ENCODE results near the gene STAC. TPM values are rescaled to one million over a fixed set of nuclear protein-coding genes. Genes with fewer than 3 reads are reported as not detected.

The STAC gene
- total and polyA plus RNA-seq, 7 experiments from 2014 or later: 0.22 TPM; not detected in 6

- DNase-seq (no peak), ATAC-seq (no peak)
- Mint-ChIP-seq H3K9me3 (no peaks in the 10 kb centered on the region), H3K4me3 (no peak overlapping the region), H3K27me3 (no peaks in the 10 kb centered on the region), H3K4me1 (no peaks in the 10 kb centered on the region), H3K27ac (no peak overlapping the region), H3K36me3 (no peaks in the 10 kb centered on the region)
- H3K4me3 ChIP-seq (ENCODE audit: low read length): no peak overlapping the region
- H3K36me3 ChIP-seq (ENCODE audit: control insufficient read depth in 2 of 3, insufficient read depth in 3 of 3, low read length in 3 of 3): no peaks in the 10 kb centered on the region
- no peaks in the 10 kb centered on the region for H3K9me3 ChIP-seq (ENCODE audit: control insufficient read depth in 2 of 3, low read length in 3 of 3)
- POLR2A ChIA-PET: no interaction called here
- CTCF ChIA-PET: no interaction called here
- no peaks in the 10 kb centered on the region for H3K4me1 ChIP-seq (ENCODE audit: control insufficient read depth in 2 of 2, insufficient read depth in 2 of 2, low read length in 2 of 2)
- intact Hi-C loops (cut with micrococcal nuclease): no loop called here
- no peak overlapping the region for H3K27ac ChIP-seq (ENCODE audit: low read depth, low read length)
- H3K27me3 ChIP-seq (ENCODE audit: control insufficient read depth in 2 of 2, insufficient read depth in 2 of 2, low read length in 2 of 2): no peaks in the 10 kb centered on the region
Measured at GRCh38 chr3:36409862-36410261, 29.6 kb downstream of the STAC start.

GRCh38 chr3:36411587-36411986 is 31.3 kb downstream of the STAC start:
- Mint-ChIP-seq H3K36me3 (no peaks in the 10 kb centered on the region), H3K4me3 (no peak overlapping the region), H3K9me3 (peaks cover 0 to 5% (median 0%) of the 10 kb centered on the region in 11 donors), H3K4me1 (no peaks in the 10 kb centered on the region), H3K27ac (no peak overlapping the region), H3K27me3 (no peaks in the 10 kb centered on the region)
- intact Hi-C loops (cut with micrococcal nuclease): no loop called here
- Histone ChIP-seq H3K9me3 (ENCODE audit: control insufficient read depth in 2 of 3, low read length in 3 of 3) (no peaks in the 10 kb centered on the region), H3K4me1 (ENCODE audit: control insufficient read depth in 2 of 2, insufficient read depth in 2 of 2, low read length in 2 of 2) (no peaks in the 10 kb centered on the region), H3K27ac (ENCODE audit: low read depth, low read length) (no peak overlapping the region), H3K4me3 (ENCODE audit: low read length) (no peak overlapping the region), H3K36me3 (ENCODE audit: control insufficient read depth in 2 of 3, insufficient read depth in 3 of 3, low read length in 3 of 3) (no peaks in the 10 kb centered on the region), H3K27me3 (ENCODE audit: control insufficient read depth in 2 of 2, insufficient read depth in 2 of 2, low read length in 2 of 2) (no peaks in the 10 kb centered on the region)
- no peak for ATAC-seq
- no peak for DNase-seq
- CTCF ChIA-PET: no interaction called here
- POLR2A ChIA-PET: no interaction called here

- H3K9me3 Mint-ChIP-seq: peaks cover 0 to 6% (median 0%) of the 10 kb centered on the region in 11 donors
- H3K36me3 Mint-ChIP-seq: no peaks in the 10 kb centered on the region
Measured at GRCh38 chr3:36416599-36416998, 36.3 kb downstream of the STAC start.

GRCh38 chr3:36417237-36417636 is 36.9 kb downstream of the STAC start:
- no peaks in the 10 kb centered on the region for H3K4me1 Mint-ChIP-seq
- Histone ChIP-seq H3K4me3 (ENCODE audit: low read length) (no peak overlapping the region), H3K27ac (ENCODE audit: low read depth, low read length) (no peak overlapping the region), H3K9me3 (ENCODE audit: control insufficient read depth in 2 of 3, low read length in 3 of 3) (no peaks in the 10 kb centered on the region), H3K4me1 (ENCODE audit: control insufficient read depth in 2 of 2, insufficient read depth in 2 of 2, low read length in 2 of 2) (no peaks in the 10 kb centered on the region), H3K36me3 (ENCODE audit: control insufficient read depth in 2 of 3, insufficient read depth in 3 of 3, low read length in 3 of 3) (no peaks in the 10 kb centered on the region), H3K27me3 (ENCODE audit: control insufficient read depth in 2 of 2, insufficient read depth in 2 of 2, low read length in 2 of 2) (no peaks in the 10 kb centered on the region)
- H3K27me3 Mint-ChIP-seq: peaks cover 0 to 8% (median 0%) of the 10 kb centered on the region in 5 donors
- no peak overlapping the region for H3K27ac Mint-ChIP-seq
- H3K4me3 Mint-ChIP-seq: no peak overlapping the region
- intact Hi-C loops (cut with micrococcal nuclease): no loop called here
- ChIA-PET POLR2A (no interaction called here), CTCF (no interaction called here)
- ATAC-seq (no peak), DNase-seq (no peak)
- H3K9me3 Mint-ChIP-seq: peaks cover 0 to 6% (median 0%) of the 10 kb centered on the region in 11 donors
- no peaks in the 10 kb centered on the region for H3K36me3 Mint-ChIP-seq

More at GRCh38 chr3:36416599-36416998, 36.3 kb downstream of the STAC start:
- Histone ChIP-seq H3K27me3 (ENCODE audit: control insufficient read depth in 2 of 2, insufficient read depth in 2 of 2, low read length in 2 of 2) (no peaks in the 10 kb centered on the region), H3K27ac (ENCODE audit: low read depth, low read length) (no peak overlapping the region), H3K4me1 (ENCODE audit: control insufficient read depth in 2 of 2, insufficient read depth in 2 of 2, low read length in 2 of 2) (no peaks in the 10 kb centered on the region), H3K36me3 (ENCODE audit: control insufficient read depth in 2 of 3, insufficient read depth in 3 of 3, low read length in 3 of 3) (no peaks in the 10 kb centered on the region), H3K4me3 (ENCODE audit: low read length) (no peak overlapping the region), H3K9me3 (ENCODE audit: control insufficient read depth in 2 of 3, low read length in 3 of 3) (no peaks in the 10 kb centered on the region)
- H3K4me3 Mint-ChIP-seq: no peak overlapping the region
- ChIA-PET CTCF (no interaction called here), POLR2A (no interaction called here)
- peaks cover 0 to 8% (median 0%) of the 10 kb centered on the region in 5 donors for H3K27me3 Mint-ChIP-seq
- DNase-seq: no peak
- intact Hi-C loops (cut with micrococcal nuclease): no loop called here
- no peak overlapping the region for H3K27ac Mint-ChIP-seq
- ATAC-seq: no peak
- no peaks in the 10 kb centered on the region for H3K4me1 Mint-ChIP-seq

- intact Hi-C loops (cut with micrococcal nuclease): no loop called here
- DNase-seq (no peak), ATAC-seq (no peak)
- peaks cover 0 to 6% (median 0%) of the 10 kb centered on the region in 11 donors for H3K9me3 Mint-ChIP-seq
- H3K36me3 ChIP-seq (ENCODE audit: control insufficient read depth in 2 of 3, insufficient read depth in 3 of 3, low read length in 3 of 3): no peaks in the 10 kb centered on the region
- H3K4me3 Mint-ChIP-seq: no peak overlapping the region
- H3K27me3 ChIP-seq (ENCODE audit: control insufficient read depth in 2 of 2, insufficient read depth in 2 of 2, low read length in 2 of 2): no peaks in the 10 kb centered on the region
- no peaks in the 10 kb centered on the region for H3K36me3 Mint-ChIP-seq
- no peak overlapping the region for H3K27ac ChIP-seq (ENCODE audit: low read depth, low read length)
- no peak overlapping the region for H3K27ac Mint-ChIP-seq
- H3K27me3 Mint-ChIP-seq: peaks cover 0 to 8% (median 0%) of the 10 kb centered on the region in 5 donors
- no peak overlapping the region for H3K4me3 ChIP-seq (ENCODE audit: low read length)
- H3K4me1 ChIP-seq (ENCODE audit: control insufficient read depth in 2 of 2, insufficient read depth in 2 of 2, low read length in 2 of 2): no peaks in the 10 kb centered on the region
- no peaks in the 10 kb centered on the region for H3K4me1 Mint-ChIP-seq
- H3K9me3 ChIP-seq (ENCODE audit: control insufficient read depth in 2 of 3, low read length in 3 of 3): no peaks in the 10 kb centered on the region
- ChIA-PET CTCF (no interaction called here), POLR2A (no interaction called here)
Measured at GRCh38 chr3:36418296-36418695, 38.0 kb downstream of the STAC start.

GRCh38 chr3:36428445-36428844 is 48.1 kb downstream of the STAC start:
- intact Hi-C loops (cut with micrococcal nuclease): no loop called here
- ATAC-seq (no peak), DNase-seq (no peak)
- CTCF ChIA-PET: no interaction called here
- Histone ChIP-seq H3K4me1 (ENCODE audit: control insufficient read depth in 2 of 2, insufficient read depth in 2 of 2, low read length in 2 of 2) (no peaks in the 10 kb centered on the region), H3K27me3 (ENCODE audit: control insufficient read depth in 2 of 2, insufficient read depth in 2 of 2, low read length in 2 of 2) (no peaks in the 10 kb centered on the region), H3K9me3 (ENCODE audit: control insufficient read depth in 2 of 3, low read length in 3 of 3) (no peaks in the 10 kb centered on the region), H3K27ac (ENCODE audit: low read depth, low read length) (no peak overlapping the region), H3K36me3 (ENCODE audit: control insufficient read depth in 2 of 3, insufficient read depth in 3 of 3, low read length in 3 of 3) (no peaks in the 10 kb centered on the region), H3K4me3 (ENCODE audit: low read length) (no peak overlapping the region)
- Mint-ChIP-seq H3K27ac (no peak overlapping the region), H3K4me1 (no peaks in the 10 kb centered on the region), H3K27me3 (peaks cover 0 to 7% (median 0%) of the 10 kb centered on the region in 5 donors), H3K4me3 (no peak overlapping the region), H3K9me3 (peaks cover 0 to 5% (median 0%) of the 10 kb centered on the region in 11 donors), H3K36me3 (no peaks in the 10 kb centered on the region)
- POLR2A ChIA-PET: no interaction called here

- ChIA-PET CTCF (no interaction called here), POLR2A (no interaction called here)
- Histone ChIP-seq H3K4me3 (ENCODE audit: low read length) (no peak overlapping the region), H3K4me1 (ENCODE audit: control insufficient read depth in 2 of 2, insufficient read depth in 2 of 2, low read length in 2 of 2) (no peaks in the 10 kb centered on the region), H3K36me3 (ENCODE audit: control insufficient read depth in 2 of 3, insufficient read depth in 3 of 3, low read length in 3 of 3) (no peaks in the 10 kb centered on the region), H3K27ac (ENCODE audit: low read depth, low read length) (no peak overlapping the region), H3K27me3 (ENCODE audit: control insufficient read depth in 2 of 2, insufficient read depth in 2 of 2, low read length in 2 of 2) (no peaks in the 10 kb centered on the region), H3K9me3 (ENCODE audit: control insufficient read depth in 2 of 3, low read length in 3 of 3) (no peaks in the 10 kb centered on the region)
- H3K27me3 Mint-ChIP-seq: no peaks in the 10 kb centered on the region
- no peaks in the 10 kb centered on the region for H3K4me1 Mint-ChIP-seq
- peaks cover 0 to 5% (median 0%) of the 10 kb centered on the region in 11 donors for H3K9me3 Mint-ChIP-seq
- DNase-seq (no peak), ATAC-seq (no peak)
- intact Hi-C loops (cut with micrococcal nuclease): no loop called here
- H3K27ac Mint-ChIP-seq: no peak overlapping the region
- no peaks in the 10 kb centered on the region for H3K36me3 Mint-ChIP-seq
- H3K4me3 Mint-ChIP-seq: no peak overlapping the region
Measured at GRCh38 chr3:36429986-36430485, 49.7 kb downstream of the STAC start.
